Upper lobe of right lung (tissue), 1 donor: Measurements from ENCODE around the gene GRM7. TPM values are rescaled to one million over a fixed set of nuclear protein-coding genes. Genes with fewer than 3 reads are reported as not detected.
A peak's percentile ranks its signal among the peaks of the same experiment; 100 is the strongest.

Source experiments
- ATAC-seq: fragments of 200-7000 bp; cut with Tn5 transposase; one replicate; pipeline ENCODE4 v1.9.1; 2020; ENCODE audit warnings: mild to moderate bottlenecking, moderate library complexity
- DNase-seq: peaks from one replicate; pipeline ENCODE4 v3.0.0-alpha.2; 2020
- H3K27ac ChIP-seq: fragments of 200-600 bp; one replicate; pipeline ENCODE4 v1.8.0; 2022
- H3K27me3 ChIP-seq: fragments of 200-600 bp; one replicate; pipeline ENCODE4 v1.8.0; 2022; ENCODE audit warnings: mild to moderate bottlenecking
- H3K36me3 ChIP-seq: fragments of 200-600 bp; one replicate; pipeline ENCODE4 v1.8.0; 2022
- H3K4me1 ChIP-seq: fragments of 200-600 bp; one replicate; pipeline ENCODE4 v1.8.0; 2022
- H3K4me3 ChIP-seq: fragments of 200-600 bp; one replicate; pipeline ENCODE4 v1.8.0; 2022; ENCODE audit warnings: mild to moderate bottlenecking
- H3K9me3 ChIP-seq: fragments of 200-600 bp; one replicate; pipeline ENCODE4 v1.8.0; 2022
- intact Hi-C: fragments of 100-400 bp; cut with DNase I; formaldehyde crosslinking; loops from one replicate; pipeline ENCODE4 v1.11.0; 2022
- total RNA-seq: library from RNA; stranded (reverse); fragmentation: NEBNext Ultra II Directional; extraction: Animal tissue kit (Norgen Biotek cat#: 25700); gene quantifications from one replicate; pipeline ENCODE4 v1.2.1, GENCODE V29; 2021
- TF ChIP-seq, protein P1 (sequence below): fragments of 200-600 bp; IDR thresholded peaks from one replicate; pipeline ENCODE4 v1.8.0; 2022; ENCODE audit warnings: antibody characterized with exemption
- donor health status: DM: no; HTN: yes; CAD: no; lungs with severe emphysema.

Gene GRM7
- total RNA-seq, 1 donor from 2014 or later: not detected

DNA sequence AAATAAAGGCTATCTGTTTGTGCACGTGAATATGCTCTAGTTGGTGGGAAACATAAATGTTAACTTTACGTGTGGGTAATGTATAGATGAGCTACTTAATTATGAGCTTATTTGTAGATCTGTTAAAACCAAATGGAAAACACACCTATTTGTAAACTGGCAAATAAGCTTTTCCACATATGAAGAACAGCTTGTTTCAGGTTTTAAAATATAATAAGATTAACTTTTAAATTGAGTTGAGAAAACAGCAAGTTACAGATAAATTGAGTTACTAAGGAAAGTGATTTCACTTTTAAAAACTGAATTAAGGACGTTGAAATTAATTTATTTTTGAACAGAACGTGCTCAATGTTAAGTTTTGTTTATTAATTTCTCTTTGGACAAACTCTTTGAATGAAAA lies 140.5 kb downstream of the GRM7 start:
- no peaks in the 10 kb centered on the region for H3K9me3 ChIP-seq
- DNase-seq (no peak), ATAC-seq (no peak)
- H3K4me3 ChIP-seq: no peak overlapping the region
- H3K27me3 ChIP-seq: no peaks in the 10 kb centered on the region
- H3K27ac ChIP-seq: no peak overlapping the region
- intact Hi-C loops: no loop called here
- TF ChIP-seq, protein P1, sequence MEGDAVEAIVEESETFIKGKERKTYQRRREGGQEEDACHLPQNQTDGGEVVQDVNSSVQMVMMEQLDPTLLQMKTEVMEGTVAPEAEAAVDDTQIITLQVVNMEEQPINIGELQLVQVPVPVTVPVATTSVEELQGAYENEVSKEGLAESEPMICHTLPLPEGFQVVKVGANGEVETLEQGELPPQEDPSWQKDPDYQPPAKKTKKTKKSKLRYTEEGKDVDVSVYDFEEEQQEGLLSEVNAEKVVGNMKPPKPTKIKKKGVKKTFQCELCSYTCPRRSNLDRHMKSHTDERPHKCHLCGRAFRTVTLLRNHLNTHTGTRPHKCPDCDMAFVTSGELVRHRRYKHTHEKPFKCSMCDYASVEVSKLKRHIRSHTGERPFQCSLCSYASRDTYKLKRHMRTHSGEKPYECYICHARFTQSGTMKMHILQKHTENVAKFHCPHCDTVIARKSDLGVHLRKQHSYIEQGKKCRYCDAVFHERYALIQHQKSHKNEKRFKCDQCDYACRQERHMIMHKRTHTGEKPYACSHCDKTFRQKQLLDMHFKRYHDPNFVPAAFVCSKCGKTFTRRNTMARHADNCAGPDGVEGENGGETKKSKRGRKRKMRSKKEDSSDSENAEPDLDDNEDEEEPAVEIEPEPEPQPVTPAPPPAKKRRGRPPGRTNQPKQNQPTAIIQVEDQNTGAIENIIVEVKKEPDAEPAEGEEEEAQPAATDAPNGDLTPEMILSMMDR: no peak
- H3K36me3 ChIP-seq: no peaks in the 10 kb centered on the region
- H3K4me1 ChIP-seq: no peaks in the 10 kb centered on the region

- H3K27me3 ChIP-seq: no peaks in the 10 kb centered on the region
- TF ChIP-seq, protein P1: no peak
- H3K36me3 ChIP-seq: no peaks in the 10 kb centered on the region
- ATAC-seq (peak; percentile 46), DNase-seq (no peak)
- no peaks in the 10 kb centered on the region for H3K9me3 ChIP-seq
- H3K4me1 ChIP-seq: no peaks in the 10 kb centered on the region
- no peak overlapping the region for H3K4me3 ChIP-seq
- intact Hi-C loops: no loop called here
- no peak overlapping the region for H3K27ac ChIP-seq
Observed at GRCh38 chr3:7015683-7016440, 154.9 kb downstream of the GRM7 start.

DNA sequence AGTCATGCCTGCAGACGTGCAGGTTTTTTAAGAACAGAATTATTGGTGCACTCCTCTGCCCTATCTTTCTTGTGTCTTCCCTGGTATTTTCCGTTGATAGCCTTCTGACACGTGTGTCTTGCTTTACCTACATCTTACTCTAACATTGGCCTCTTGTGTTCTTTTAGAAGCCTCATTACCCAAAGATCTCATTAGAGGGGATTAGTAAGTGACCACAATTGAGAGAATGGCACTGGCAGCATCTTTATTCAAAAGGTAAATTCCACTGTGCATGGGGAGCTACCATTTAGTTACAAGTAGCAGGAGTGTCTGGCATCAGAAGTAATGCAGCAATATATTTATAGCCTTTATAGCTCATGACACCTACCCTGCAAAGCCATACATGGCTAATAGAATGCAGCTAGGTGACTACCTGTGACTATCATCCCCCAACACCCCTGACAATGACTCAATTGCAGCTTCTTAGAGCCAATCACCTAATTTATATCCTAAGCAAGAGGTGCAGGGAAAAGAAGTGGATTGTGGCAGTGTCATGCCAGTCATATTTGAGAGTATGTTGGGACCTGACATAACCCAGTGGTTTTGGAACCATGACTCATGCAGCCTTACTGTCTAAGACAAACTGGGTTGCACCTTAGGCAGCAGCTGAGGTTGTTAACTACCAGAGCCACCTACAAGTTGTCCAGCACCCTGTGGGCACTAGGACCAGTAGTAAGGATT lies 164.8 kb downstream of the GRM7 start:
- Histone ChIP-seq H3K9me3 (no peaks in the 10 kb centered on the region), H3K4me3 (no peak overlapping the region), H3K27me3 (no peaks in the 10 kb centered on the region), H3K36me3 (no peaks in the 10 kb centered on the region), H3K4me1 (no peaks in the 10 kb centered on the region), H3K27ac (no peak overlapping the region)
- intact Hi-C loops: no loop called here
- ATAC-seq: no peak
- DNase-seq: no peak
- TF ChIP-seq, protein P1: no peak

DNA sequence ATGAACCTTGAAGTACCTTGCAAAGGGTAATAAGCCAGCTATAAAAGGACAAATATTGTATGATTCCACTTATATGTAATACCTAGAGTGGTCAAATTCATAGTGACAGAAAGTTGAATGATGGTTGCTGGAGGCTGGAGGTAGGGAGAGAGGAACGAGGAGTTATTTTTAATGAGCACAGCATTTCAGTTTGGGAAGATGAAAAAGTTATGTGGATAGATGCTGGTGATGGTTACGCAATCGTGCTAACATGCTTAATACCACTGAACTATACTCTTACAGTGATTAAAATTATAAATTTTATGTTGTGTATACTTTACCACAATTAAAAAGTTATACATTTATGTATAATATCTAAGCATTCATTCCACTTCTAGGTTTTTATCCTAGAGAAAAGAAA lies 168.6 kb downstream of the GRM7 start:
- H3K36me3 ChIP-seq: no peaks in the 10 kb centered on the region
- no peaks in the 10 kb centered on the region for H3K9me3 ChIP-seq
- H3K4me1 ChIP-seq: no peaks in the 10 kb centered on the region
- H3K4me3 ChIP-seq: no peak overlapping the region
- DNase-seq (no peak), ATAC-seq (no peak)
- H3K27me3 ChIP-seq: no peaks in the 10 kb centered on the region
- TF ChIP-seq, protein P1: no peak
- intact Hi-C loops: no loop called here
- no peak overlapping the region for H3K27ac ChIP-seq

DNA sequence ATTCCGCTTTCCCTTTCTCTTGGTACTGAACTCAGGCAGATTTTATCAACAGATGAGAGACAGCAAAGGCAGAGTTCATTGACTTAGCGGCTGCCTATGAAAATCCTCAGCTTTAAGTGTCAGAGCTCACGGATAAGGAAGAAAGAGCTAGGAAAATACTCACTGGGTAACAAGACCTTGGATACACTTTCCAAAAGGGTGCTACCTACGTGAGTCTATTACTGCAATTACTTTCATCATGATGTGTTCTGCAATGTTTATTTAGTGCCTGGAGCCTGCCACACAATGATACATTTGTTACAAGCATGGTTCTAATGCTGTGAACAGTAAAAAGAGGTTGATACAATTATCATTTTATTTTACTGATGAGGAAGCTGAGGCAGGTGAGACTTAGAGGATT lies 177.5 kb downstream of the GRM7 start:
- no peak for DNase-seq
- Histone ChIP-seq H3K27ac (no peak overlapping the region), H3K4me1 (no peaks in the 10 kb centered on the region), H3K27me3 (no peaks in the 10 kb centered on the region), H3K4me3 (no peak overlapping the region), H3K9me3 (no peaks in the 10 kb centered on the region), H3K36me3 (no peaks in the 10 kb centered on the region)
- TF ChIP-seq, protein P1: no peak
- intact Hi-C loops: no loop called here
- no peak for ATAC-seq
